ENCODE measurements around the gene MICAL3. TPM values are rescaled to one million over a fixed set of nuclear protein-coding genes. Genes with fewer than 3 reads are reported as not detected.
"Not testable (repeated sequence)": the region's sequence is repeated elsewhere in the genome, so short reads cannot be mapped to it uniquely, and the experiment has no call there.

MICAL3 gene
- total and polyA plus RNA-seq, 4 donors: 59.9 to 113 (median 75.9) TPM

- Histone ChIP-seq H3K27ac (ENCODE audit: low read depth, low read length) (peak overlapping the region; percentile 47), H3K4me1 (ENCODE audit: control insufficient read depth, insufficient read depth, low read length) (peaks cover 20% of the 10 kb centered on the region), H3K4me3 (ENCODE audit: low read depth, low read length) (no peak overlapping the region), H3K27me3 (ENCODE audit: control insufficient read depth, insufficient read depth, low read length) (no peaks in the 10 kb centered on the region), H3K36me3 (ENCODE audit: control insufficient read depth, insufficient read depth, low read length) (no peaks in the 10 kb centered on the region), H3K9me3 (ENCODE audit: control insufficient read depth, insufficient read depth, low read length) (no peaks in the 10 kb centered on the region)
- DNase-seq (ENCODE audit: low read depth in 4 of 6, low spot score in 6 of 6): no peak
- 55% methylated on average over 10 of the region's 14 CpGs for WGBS (ENCODE audit: insufficient coverage)
Observed at GRCh38 chr22:18067548-18068341, 43.4 kb upstream of the MICAL3 start.

GRCh38 chr22:18067121-18067520 lies 42.8 kb upstream of the MICAL3 start:
- DNase-seq (ENCODE audit: low read depth in 4 of 6, low spot score in 6 of 6): no peak
- no peaks in the 10 kb centered on the region for H3K27me3 ChIP-seq (ENCODE audit: control insufficient read depth, insufficient read depth, low read length)
- no peaks in the 10 kb centered on the region for H3K9me3 ChIP-seq (ENCODE audit: control insufficient read depth, insufficient read depth, low read length)
- H3K4me3 ChIP-seq (ENCODE audit: low read depth, low read length): no peak overlapping the region
- 89% methylated on average over 2 of the region's 3 CpGs for WGBS (ENCODE audit: insufficient coverage)
- H3K36me3 ChIP-seq (ENCODE audit: control insufficient read depth, insufficient read depth, low read length): no peaks in the 10 kb centered on the region
- peaks cover 20% of the 10 kb centered on the region for H3K4me1 ChIP-seq (ENCODE audit: control insufficient read depth, insufficient read depth, low read length)
- no peak overlapping the region for H3K27ac ChIP-seq (ENCODE audit: low read depth, low read length)

- H3K9me3 ChIP-seq (ENCODE audit: control insufficient read depth, insufficient read depth, low read length): no peaks in the 10 kb centered on the region
- H3K27me3 ChIP-seq (ENCODE audit: control insufficient read depth, insufficient read depth, low read length): no peaks in the 10 kb centered on the region
- WGBS (ENCODE audit: insufficient coverage): 64% methylated on average over 8 of the region's 12 CpGs
- H3K4me1 ChIP-seq (ENCODE audit: control insufficient read depth, insufficient read depth, low read length): peaks cover 20% of the 10 kb centered on the region
- no peak for DNase-seq (ENCODE audit: low read depth in 4 of 6, low spot score in 6 of 6)
- no peaks in the 10 kb centered on the region for H3K36me3 ChIP-seq (ENCODE audit: control insufficient read depth, insufficient read depth, low read length)
- no peak overlapping the region for H3K4me3 ChIP-seq (ENCODE audit: low read depth, low read length)
- no peak overlapping the region for H3K27ac ChIP-seq (ENCODE audit: low read depth, low read length)
Observed at GRCh38 chr22:18066181-18066859, 42.0 kb upstream of the MICAL3 start.

GRCh38 chr22:18065256-18065655 lies 40.9 kb upstream of the MICAL3 start:
- WGBS (ENCODE audit: insufficient coverage): 21% methylated on average over 8 of the region's 9 CpGs
- Histone ChIP-seq H3K9me3 (ENCODE audit: control insufficient read depth, insufficient read depth, low read length) (no peaks in the 10 kb centered on the region), H3K4me1 (ENCODE audit: control insufficient read depth, insufficient read depth, low read length) (peaks cover 23% of the 10 kb centered on the region), H3K4me3 (ENCODE audit: low read depth, low read length) (no peak overlapping the region), H3K27me3 (ENCODE audit: control insufficient read depth, insufficient read depth, low read length) (no peaks in the 10 kb centered on the region), H3K36me3 (ENCODE audit: control insufficient read depth, insufficient read depth, low read length) (no peaks in the 10 kb centered on the region), H3K27ac (ENCODE audit: low read depth, low read length) (no peak overlapping the region)
- no peak for DNase-seq (ENCODE audit: low read depth in 4 of 6, low spot score in 6 of 6)

- Histone ChIP-seq H3K27ac (ENCODE audit: low read depth, low read length) (no peak overlapping the region), H3K4me1 (ENCODE audit: control insufficient read depth, insufficient read depth, low read length) (peaks cover 23% of the 10 kb centered on the region), H3K36me3 (ENCODE audit: control insufficient read depth, insufficient read depth, low read length) (no peaks in the 10 kb centered on the region), H3K27me3 (ENCODE audit: control insufficient read depth, insufficient read depth, low read length) (no peaks in the 10 kb centered on the region), H3K4me3 (ENCODE audit: low read depth, low read length) (no peak overlapping the region), H3K9me3 (ENCODE audit: control insufficient read depth, insufficient read depth, low read length) (no peaks in the 10 kb centered on the region)
- 86% methylated on average over 4 of the region's 7 CpGs for WGBS (ENCODE audit: insufficient coverage)
- DNase-seq (ENCODE audit: low read depth in 4 of 6, low spot score in 6 of 6): no peak
Observed at GRCh38 chr22:18064636-18065035, 40.3 kb upstream of the MICAL3 start.

GRCh38 chr22:18063715-18064114 lies 39.4 kb upstream of the MICAL3 start:
- not testable (repeated sequence) for H3K27ac ChIP-seq (ENCODE audit: low read depth, low read length); H3K4me3 ChIP-seq (ENCODE audit: low read depth, low read length); H3K36me3 ChIP-seq (ENCODE audit: control insufficient read depth, insufficient read depth, low read length); H3K27me3 ChIP-seq (ENCODE audit: control insufficient read depth, insufficient read depth, low read length); DNase-seq (ENCODE audit: low read depth in 4 of 6, low spot score in 6 of 6); H3K9me3 ChIP-seq (ENCODE audit: control insufficient read depth, insufficient read depth, low read length)
- WGBS (ENCODE audit: insufficient coverage): 62% methylated on average over 6 of the region's 6 CpGs
- H3K4me1 ChIP-seq (ENCODE audit: control insufficient read depth, insufficient read depth, low read length): peaks cover 23% of the 10 kb centered on the region

GRCh38 chr22:18063306-18063705 lies 38.9 kb upstream of the MICAL3 start:
- DNase-seq (ENCODE audit: low read depth in 4 of 6, low spot score in 6 of 6): no peak
- no peak overlapping the region for H3K27ac ChIP-seq (ENCODE audit: low read depth, low read length)
- 81% methylated on average over 3 of the region's 7 CpGs for WGBS (ENCODE audit: insufficient coverage)

GRCh38 chr22:18062421-18062820 lies 38.1 kb upstream of the MICAL3 start:
- Histone ChIP-seq H3K27me3 (ENCODE audit: control insufficient read depth, insufficient read depth, low read length) (no peaks in the 10 kb centered on the region), H3K9me3 (ENCODE audit: control insufficient read depth, insufficient read depth, low read length) (no peaks in the 10 kb centered on the region), H3K4me1 (ENCODE audit: control insufficient read depth, insufficient read depth, low read length) (peaks cover 16% of the 10 kb centered on the region), H3K27ac (ENCODE audit: low read depth, low read length) (no peak overlapping the region), H3K36me3 (ENCODE audit: control insufficient read depth, insufficient read depth, low read length) (no peaks in the 10 kb centered on the region), H3K4me3 (ENCODE audit: low read depth, low read length) (no peak overlapping the region)
- 96% methylated on average over 2 of the region's 3 CpGs for WGBS (ENCODE audit: insufficient coverage)
- DNase-seq (ENCODE audit: low read depth in 4 of 6, low spot score in 6 of 6): no peak

More at GRCh38 chr22:18063306-18063705, 38.9 kb upstream of the MICAL3 start:
- Histone ChIP-seq H3K4me3 (ENCODE audit: low read depth, low read length) (no peak overlapping the region), H3K4me1 (ENCODE audit: control insufficient read depth, insufficient read depth, low read length) (peaks cover 23% of the 10 kb centered on the region), H3K36me3 (ENCODE audit: control insufficient read depth, insufficient read depth, low read length) (no peaks in the 10 kb centered on the region), H3K27me3 (ENCODE audit: control insufficient read depth, insufficient read depth, low read length) (no peaks in the 10 kb centered on the region), H3K9me3 (ENCODE audit: control insufficient read depth, insufficient read depth, low read length) (no peaks in the 10 kb centered on the region)

GRCh38 chr22:18060646-18061620 lies 36.6 kb upstream of the MICAL3 start:
- H3K4me1 ChIP-seq (ENCODE audit: control insufficient read depth, insufficient read depth, low read length): peaks cover 23% of the 10 kb centered on the region
- no peak overlapping the region for H3K4me3 ChIP-seq (ENCODE audit: low read depth, low read length)
- no peaks in the 10 kb centered on the region for H3K36me3 ChIP-seq (ENCODE audit: control insufficient read depth, insufficient read depth, low read length)
- no peaks in the 10 kb centered on the region for H3K9me3 ChIP-seq (ENCODE audit: control insufficient read depth, insufficient read depth, low read length)
- H3K27ac ChIP-seq (ENCODE audit: low read depth, low read length): no peak overlapping the region
- WGBS (ENCODE audit: insufficient coverage): 41% methylated on average over 8 of the region's 13 CpGs
- H3K27me3 ChIP-seq (ENCODE audit: control insufficient read depth, insufficient read depth, low read length): no peaks in the 10 kb centered on the region
- no peak for DNase-seq (ENCODE audit: low read depth in 4 of 6, low spot score in 6 of 6)

All from spinal cord (tissue), 10 donors.